Breast epithelium (tissue), 4 donors: ENCODE data around the gene SLC4A7. TPM values are rescaled to one million over a fixed set of nuclear protein-coding genes. Genes with fewer than 3 reads are reported as not detected.

Experiments used
- DNase-seq, 2 donors: peaks; one replicate each; pipeline ENCODE4 v3.0.0-alpha.2; 2019; ENCODE audit warnings: low spot score in 2 of 2
- H3K27ac ChIP-seq, 2 donors: fragments of 200-600 bp; sonication (generic) in 1 of 2; one replicate each; pipeline ENCODE4 v1.5.1; 2016 to 2019; ENCODE audit warnings: mild to moderate bottlenecking in 1 of 2
- H3K27me3 ChIP-seq, 2 donors: fragments of 200-600 bp; sonication (generic) in 1 of 2; one replicate each; pipeline versions ENCODE4 v1.5.1 to v1.6.0; 2017 to 2019; ENCODE audit warnings: control low read depth in 1 of 2, mild to moderate bottlenecking in 1 of 2
- H3K36me3 ChIP-seq: fragments of 200-600 bp; one replicate; pipeline ENCODE4 v1.5.1; 2019
- H3K4me1 ChIP-seq, 2 donors: fragments of 200-600 bp; sonication (generic); one replicate each; pipeline ENCODE4 v1.5.1; 2016 to 2019; ENCODE audit warnings: control low read depth in 1 of 2
- H3K4me3 ChIP-seq, 3 donors: fragments of 200-600 bp; sonication (generic); 1 replicate in 2 of 3; 2 replicates in 1 of 3; pipeline ENCODE4 v1.5.1; 2016 to 2019; ENCODE audit warnings: mild to moderate bottlenecking in 3 of 3, moderate library complexity in 2 of 3
- H3K9me3 ChIP-seq, 2 donors: fragments of 200-600 bp; sonication (generic) in 1 of 2; one replicate each; pipeline ENCODE4 v1.5.1; 2016 to 2019; ENCODE audit warnings: control low read depth in 1 of 2
- CTCF ChIP-seq, 3 donors: fragments of 450-650 bp; IDR thresholded peaks; one replicate each; pipeline ENCODE4 v1.5.1; 2016 to 2017; ENCODE audit warnings: antibody characterized with exemption in 3 of 3, mild to moderate bottlenecking in 3 of 3, moderate library complexity in 3 of 3
- POLR2A ChIP-seq: fragments of 450-650 bp; IDR thresholded peaks from one replicate; pipeline ENCODE4 v1.6.1; 2016; ENCODE audit warnings: antibody characterized with exemption, mild to moderate bottlenecking, moderate library complexity
- POLR2AphosphoS5 ChIP-seq, 3 donors: sonication (generic); formaldehyde crosslinking; IDR thresholded peaks; one replicate each; pipeline ENCODE4 v1.6.1; 2017; ENCODE audit warnings: antibody characterized with exemption in 3 of 3
- intact Hi-C: fragments of 100-400 bp; cut with DNase I; formaldehyde crosslinking; loops from one replicate; pipeline ENCODE4 v1.15.1; 2023; ENCODE audit warnings: low total_unique reads
- total RNA-seq, 3 donors: library from RNA; depleted of rRNA; stranded (reverse); fragments of >200 nt; gene quantifications; one replicate each; pipeline ENCODE4 v1.1.0, GENCODE V29; 2016

SLC4A7 gene
- total RNA-seq, 3 donors from 2014 or later: 32.8 to 219 (median 204) TPM

GRCh38 chr3:27353221-27353620 is 131.0 kb downstream of the SLC4A7 start:
- no peaks in the 10 kb centered on the region for H3K9me3 ChIP-seq
- H3K27ac ChIP-seq: no peak overlapping the region
- DNase-seq: no peak
- no peaks in the 10 kb centered on the region for H3K36me3 ChIP-seq
- intact Hi-C loops: no loop called here
- H3K4me3 ChIP-seq: no peak overlapping the region
- H3K27me3 ChIP-seq: no peaks in the 10 kb centered on the region
- no peaks in the 10 kb centered on the region for H3K4me1 ChIP-seq
- no peak for TF ChIP-seq POLR2A
- TF ChIP-seq CTCF (IDR thresholded peaks at IDR 0.05): no peak
- TF ChIP-seq POLR2AphosphoS5 (IDR thresholded peaks at IDR 0.05): no peak

GRCh38 chr3:27352047-27352446 is 132.1 kb downstream of the SLC4A7 start:
- intact Hi-C loops: no loop called here
- H3K27ac ChIP-seq: peak overlapping the region; percentile 3 to 10
- H3K9me3 ChIP-seq: no peaks in the 10 kb centered on the region
- H3K36me3 ChIP-seq: no peaks in the 10 kb centered on the region
- no peak overlapping the region for H3K4me3 ChIP-seq
- no peak for DNase-seq
- no peaks in the 10 kb centered on the region for H3K27me3 ChIP-seq
- H3K4me1 ChIP-seq: no peaks in the 10 kb centered on the region
- TF ChIP-seq POLR2AphosphoS5 (IDR thresholded peaks at IDR 0.05) (no peak), POLR2A (no peak), CTCF (IDR thresholded peaks at IDR 0.05) (no peak)

- no peaks in the 10 kb centered on the region for H3K36me3 ChIP-seq
- no peaks in the 10 kb centered on the region for H3K9me3 ChIP-seq
- DNase-seq: peak in 1 of 2 donors; percentile 52
- H3K27me3 ChIP-seq: no peaks in the 10 kb centered on the region
- intact Hi-C loops: no loop called here
- no peaks in the 10 kb centered on the region for H3K4me1 ChIP-seq
- TF ChIP-seq CTCF (IDR thresholded peaks at IDR 0.05) (no peak), POLR2A (no peak), POLR2AphosphoS5 (IDR thresholded peaks at IDR 0.05) (no peak)
- H3K4me3 ChIP-seq: no peak overlapping the region
- H3K27ac ChIP-seq: peak overlapping the region; percentile 58 to 68
Measured at GRCh38 chr3:27349832-27350231, 134.4 kb downstream of the SLC4A7 start.

- TF ChIP-seq CTCF (IDR thresholded peaks at IDR 0.05) (no peak), POLR2AphosphoS5 (IDR thresholded peaks at IDR 0.05) (no peak), POLR2A (no peak)
- no peak for DNase-seq
- no peaks in the 10 kb centered on the region for H3K36me3 ChIP-seq
- no peak overlapping the region for H3K4me3 ChIP-seq
- no peaks in the 10 kb centered on the region for H3K4me1 ChIP-seq
- intact Hi-C loops: no loop called here
- H3K27ac ChIP-seq: peak overlapping the region in 1 of 2 donors; percentile 52
- no peaks in the 10 kb centered on the region for H3K27me3 ChIP-seq
- H3K9me3 ChIP-seq: no peaks in the 10 kb centered on the region
Measured at GRCh38 chr3:27345959-27346865, 138.0 kb downstream of the SLC4A7 start.

- Histone ChIP-seq H3K36me3 (no peaks in the 10 kb centered on the region), H3K9me3 (no peaks in the 10 kb centered on the region), H3K27me3 (no peaks in the 10 kb centered on the region), H3K27ac (peak overlapping the region in 1 of 2 donors; percentile 52), H3K4me3 (no peak overlapping the region), H3K4me1 (no peaks in the 10 kb centered on the region)
- DNase-seq: no peak
- intact Hi-C loops: no loop called here
- TF ChIP-seq POLR2AphosphoS5 (IDR thresholded peaks at IDR 0.05) (no peak), CTCF (IDR thresholded peaks at IDR 0.05) (no peak), POLR2A (no peak)
Measured at GRCh38 chr3:27345493-27345892, 138.7 kb downstream of the SLC4A7 start.
